Mononuclear cell (primary cell): ENCODE results near the gene TEDDM1. TPM values are rescaled to one million over a fixed set of nuclear protein-coding genes. Genes with fewer than 3 reads are reported as not detected.
"Not testable (repeated sequence)": the region's sequence is repeated elsewhere in the genome, so short reads cannot be mapped to it uniquely, and the experiment has no call there.

Experiments
- H3K27me3 ChIP-seq: 2 replicates; pipeline ENCODE4 v1.6.0; 2011; ENCODE audit warnings: low read length, control low read depth; ENCODE audit not compliant: insufficient read depth
- H3K4me1 ChIP-seq: 2 replicates; pipeline ENCODE4 v1.5.1; 2011; ENCODE audit warnings: mild to moderate bottlenecking, low read length, control low read depth; ENCODE audit not compliant: insufficient read depth
- H3K4me3 ChIP-seq: 2 replicates; pipeline ENCODE4 v1.5.1; 2011; ENCODE audit warnings: mild to moderate bottlenecking, low read length, moderate library complexity
- H3K9me3 ChIP-seq: 2 replicates; pipeline ENCODE4 v1.5.1; 2011; ENCODE audit warnings: low read depth, mild to moderate bottlenecking, control low read depth, low read length
- total RNA-seq: library from RNA; depleted of rRNA; stranded (reverse); fragments of >200 nt; gene quantifications from one replicate; pipeline ENCODE4 v1.2.3, GENCODE V29; 2012

The TEDDM1 gene, protein sequence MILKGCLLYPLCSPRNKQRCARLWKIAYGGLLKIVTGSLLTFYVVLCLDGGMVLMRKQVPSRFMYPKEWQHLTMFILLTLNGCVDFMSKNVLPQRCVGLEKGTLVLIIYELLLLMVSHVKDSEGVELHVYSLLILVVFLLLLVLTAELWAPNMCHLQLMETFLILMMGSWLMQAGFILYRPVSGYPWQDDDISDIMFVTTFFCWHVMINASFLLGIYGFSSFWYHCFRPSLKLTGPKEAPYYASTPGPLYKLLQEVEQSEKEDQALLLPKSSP
- total RNA-seq, result not detected

DNA sequence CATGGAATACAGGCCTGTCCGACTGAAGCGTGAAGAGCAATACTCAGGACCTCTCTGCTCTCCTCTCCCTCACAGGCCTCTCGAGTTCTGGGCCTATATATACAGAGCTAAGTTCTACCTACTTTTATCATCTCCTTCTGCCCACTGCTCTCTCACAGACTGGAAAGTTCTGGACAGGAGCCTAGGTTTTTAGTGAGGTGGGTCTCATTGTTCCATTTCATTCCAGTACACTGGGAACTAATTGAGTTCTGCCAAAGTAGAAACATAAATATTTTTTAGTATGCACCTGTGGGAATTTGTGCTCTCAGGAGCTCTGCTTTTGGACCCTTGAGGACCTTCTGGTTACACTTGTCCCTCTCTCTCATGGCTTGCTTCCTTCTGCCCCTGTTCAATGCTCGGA, at the start of gene TEDDM1:
TEDDM1 (minus strand) TSS at position 101 of the 400 bp plus-strand sequence. CDS start 182 bp downstream, outside the sequence.
- Histone ChIP-seq H3K4me1 (peaks cover 10% of the 10 kb centered on the region), H3K4me3 (no peak within 1 kb of the TSS), H3K9me3 (peaks cover 2% of the 10 kb centered on the region), H3K27me3 (peaks cover 2% of the 10 kb centered on the region)

- Histone ChIP-seq H3K4me3 (no peak within 1 kb of the TSS), H3K9me3 (no peaks in the 10 kb centered on the region), H3K4me1 (no peaks in the 10 kb centered on the region), H3K27me3 (no peaks in the 10 kb centered on the region)
These were observed 49.6 kb upstream of the TEDDM1 start, which contains the start of gene RGSL1 for GRCh38 chr1:182450087-182450486. RGSL1 (plus strand) TSS chr1:182450146; CDS start chr1:182450166, 20 bp downstream.

- Histone ChIP-seq H3K4me3 (no peak overlapping the region), H3K27me3 (no peaks in the 10 kb centered on the region), H3K4me1 (no peaks in the 10 kb centered on the region), H3K9me3 (no peaks in the 10 kb centered on the region)
These were observed 47.2 kb upstream of the TEDDM1 start for GRCh38 chr1:182447660-182448059.

DNA sequence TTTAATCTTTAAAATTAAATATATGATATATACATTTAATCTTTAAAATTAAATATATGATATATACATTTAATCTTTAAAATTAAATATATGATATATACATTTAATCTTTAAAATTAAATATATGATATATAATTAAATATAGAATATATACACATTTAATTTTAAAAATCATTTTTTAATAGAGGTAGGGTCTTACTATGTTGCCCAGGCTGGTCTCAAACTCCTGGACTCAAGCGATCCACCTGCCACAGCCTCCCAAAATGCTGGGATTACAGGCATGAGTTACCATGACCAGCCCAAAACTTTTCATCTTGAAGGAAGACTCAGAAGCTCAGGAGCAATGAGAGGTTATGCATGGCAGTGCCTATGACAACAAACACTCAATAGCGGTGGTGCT, 46.7 kb upstream of the TEDDM1 start:
- not testable (repeated sequence) for H3K4me3 ChIP-seq, H3K9me3 ChIP-seq, H3K27me3 ChIP-seq, H3K4me1 ChIP-seq

GRCh38 chr1:182446033-182446669, 45.7 kb upstream of the TEDDM1 start:
- H3K4me3 ChIP-seq, result no peak overlapping the region

GRCh38 chr1:182444497-182444896, 44.0 kb upstream of the TEDDM1 start:
- H3K9me3 ChIP-seq, result no peaks in the 10 kb centered on the region
- no peaks in the 10 kb centered on the region for H3K4me1 ChIP-seq
- no peak overlapping the region for H3K4me3 ChIP-seq
- H3K27me3 ChIP-seq, result no peaks in the 10 kb centered on the region

More at GRCh38 chr1:182446033-182446669, 45.7 kb upstream of the TEDDM1 start:
- H3K27me3 ChIP-seq, result no peaks in the 10 kb centered on the region
- H3K4me1 ChIP-seq, result no peaks in the 10 kb centered on the region
- no peaks in the 10 kb centered on the region for H3K9me3 ChIP-seq

GRCh38 chr1:182442333-182442732, 41.9 kb upstream of the TEDDM1 start:
- H3K27me3 ChIP-seq, result no peaks in the 10 kb centered on the region
- H3K4me1 ChIP-seq, result no peaks in the 10 kb centered on the region
- H3K9me3 ChIP-seq, result no peaks in the 10 kb centered on the region
- H3K4me3 ChIP-seq, result no peak overlapping the region

GRCh38 chr1:182441719-182442118, 41.3 kb upstream of the TEDDM1 start:
- Histone ChIP-seq H3K4me1 (no peaks in the 10 kb centered on the region), H3K9me3 (no peaks in the 10 kb centered on the region), H3K4me3 (no peak overlapping the region), H3K27me3 (no peaks in the 10 kb centered on the region)

DNA sequence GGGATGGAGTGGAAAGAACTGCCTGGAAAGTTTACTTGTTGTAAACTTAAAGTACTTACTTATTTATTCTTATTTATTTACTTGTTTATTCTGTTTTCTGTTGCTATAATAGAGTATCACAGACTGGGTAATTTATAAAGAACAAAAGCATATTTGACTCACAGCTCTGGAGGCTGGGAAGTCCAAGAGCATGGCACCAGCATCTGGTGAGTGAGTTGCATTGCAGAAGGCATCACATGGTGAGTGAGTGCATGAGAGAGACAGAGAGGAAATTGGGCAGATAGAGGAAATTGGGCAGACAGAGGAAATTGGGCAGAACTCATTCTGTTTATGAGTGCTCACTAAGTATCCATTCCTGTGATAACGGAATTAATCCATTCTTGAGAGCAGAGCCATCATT, 37.9 kb upstream of the TEDDM1 start:
- Histone ChIP-seq H3K4me1 (no peaks in the 10 kb centered on the region), H3K27me3 (no peaks in the 10 kb centered on the region), H3K9me3 (no peaks in the 10 kb centered on the region), H3K4me3 (no peak overlapping the region)

- no peaks in the 10 kb centered on the region for H3K27me3 ChIP-seq
- H3K4me3 ChIP-seq, result no peak overlapping the region
- H3K4me1 ChIP-seq, result peaks cover 15% of the 10 kb centered on the region
- H3K9me3 ChIP-seq, result no peaks in the 10 kb centered on the region
These were observed 33.1 kb upstream of the TEDDM1 start for GRCh38 chr1:182433580-182433979.

GRCh38 chr1:182431278-182431677, 30.8 kb upstream of the TEDDM1 start:
- peaks cover 15% of the 10 kb centered on the region for H3K4me1 ChIP-seq
- H3K27me3 ChIP-seq, result no peaks in the 10 kb centered on the region

GRCh38 chr1:182430263-182431068, 30.0 kb upstream of the TEDDM1 start:
- H3K4me1 ChIP-seq, result peaks cover 15% of the 10 kb centered on the region
- no peaks in the 10 kb centered on the region for H3K9me3 ChIP-seq
- no peak overlapping the region for H3K4me3 ChIP-seq
- no peaks in the 10 kb centered on the region for H3K27me3 ChIP-seq

More at GRCh38 chr1:182431278-182431677, 30.8 kb upstream of the TEDDM1 start:
- no peaks in the 10 kb centered on the region for H3K9me3 ChIP-seq
- H3K4me3 ChIP-seq, result no peak overlapping the region

DNA sequence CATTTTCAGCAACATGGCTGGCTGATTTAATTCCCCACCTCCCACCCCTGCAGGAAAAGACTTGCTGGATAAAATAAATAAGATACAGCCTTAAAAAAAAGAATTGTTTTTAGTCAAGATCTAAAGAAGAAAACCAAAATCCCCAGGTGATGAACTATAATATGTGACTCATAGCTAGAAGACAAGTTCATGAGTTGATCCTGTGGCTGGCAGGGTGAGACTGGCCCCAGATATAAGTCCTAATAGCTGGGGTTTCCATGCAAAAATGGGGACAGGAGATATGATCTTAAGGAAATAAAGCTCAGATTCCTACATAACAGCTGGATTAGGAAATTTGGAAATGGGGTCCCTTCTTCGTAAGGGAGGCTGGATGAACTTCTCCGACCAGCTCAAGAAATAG, 27.6 kb upstream of the TEDDM1 start:
- Histone ChIP-seq H3K27me3 (no peaks in the 10 kb centered on the region), H3K4me3 (no peak overlapping the region), H3K9me3 (no peaks in the 10 kb centered on the region), H3K4me1 (peaks cover 15% of the 10 kb centered on the region)

DNA sequence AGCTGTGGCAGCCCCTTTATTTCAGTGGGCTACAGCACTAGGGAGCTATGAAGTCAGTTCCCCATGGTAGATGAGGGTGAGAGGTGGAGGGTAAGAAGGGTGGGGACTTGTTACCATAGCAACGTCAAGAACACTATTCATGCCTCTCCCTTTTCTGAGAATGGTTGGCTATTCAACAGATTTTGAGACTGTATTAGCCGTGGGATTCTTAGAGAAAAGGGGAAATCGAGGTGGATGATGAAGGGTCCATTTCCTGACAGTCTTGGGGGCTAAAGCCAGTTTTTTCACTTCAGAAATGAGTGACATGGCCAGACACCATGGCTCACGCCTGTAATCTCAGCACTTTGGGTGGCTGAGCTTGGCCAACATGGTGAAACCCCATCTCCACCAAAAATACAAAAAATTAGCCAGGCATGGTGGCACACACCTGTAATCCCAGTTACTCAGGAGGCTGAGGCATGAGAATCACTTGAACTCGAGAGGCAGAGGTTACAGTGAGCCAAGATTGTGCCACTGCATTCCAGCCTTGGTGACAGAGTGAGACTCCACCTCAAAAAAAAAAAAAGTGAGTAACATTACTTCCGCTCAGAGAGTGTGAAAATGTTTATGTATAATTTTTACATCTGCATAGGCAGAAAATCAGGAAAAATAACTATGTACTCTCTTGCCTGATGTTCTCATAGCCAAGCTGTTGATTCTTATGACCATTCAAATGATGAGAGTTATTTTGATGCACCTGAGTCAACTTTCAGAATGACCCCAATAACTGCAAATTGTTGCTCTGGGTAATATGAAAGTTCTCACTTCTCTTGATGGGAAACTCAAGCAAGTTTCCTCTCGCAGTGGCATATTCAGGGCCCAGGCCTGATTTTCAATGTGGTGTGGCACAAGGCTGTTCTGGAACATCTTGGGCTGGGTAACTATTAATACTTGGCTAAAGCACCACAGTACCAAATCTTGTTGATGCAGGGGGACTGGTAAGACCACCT, 26.3 kb upstream of the TEDDM1 start:
- Histone ChIP-seq H3K9me3 (no peaks in the 10 kb centered on the region), H3K4me1 (peaks cover 15% of the 10 kb centered on the region), H3K27me3 (no peaks in the 10 kb centered on the region), H3K4me3 (no peak overlapping the region)
